Chondrocyte (in vitro differentiated cells): ENCODE measurements around the gene SPSB4. TPM values are rescaled to one million over a fixed set of nuclear protein-coding genes. Genes with fewer than 3 reads are reported as not detected.

ENCODE experiments used
- DNase-seq: peaks from one replicate; pipeline ENCODE4 v3.0.0; 2021; ENCODE audit warnings: mixed read lengths, low spot score
- H3K27ac Mint-ChIP-seq: one replicate; pipeline ENCODE4 v1.8.0; 2021; ENCODE audit warnings: mild to moderate bottlenecking, moderate library complexity, mixed read lengths; ENCODE audit not compliant: unreplicated experiment
- H3K27me3 Mint-ChIP-seq: 2 replicates; pipeline ENCODE4 v1.8.0; 2021; ENCODE audit warnings: low read depth, mixed read lengths
- H3K36me3 Mint-ChIP-seq: 2 replicates; pipeline ENCODE4 v1.8.0; 2021; ENCODE audit warnings: low read depth, mixed read lengths
- H3K4me1 Mint-ChIP-seq: 2 replicates; pipeline ENCODE4 v1.8.0; 2021; ENCODE audit warnings: low read depth, mild to moderate bottlenecking, mixed read lengths
- H3K4me3 Mint-ChIP-seq: one replicate; pipeline ENCODE4 v1.8.0; 2021; ENCODE audit warnings: mild to moderate bottlenecking, moderate library complexity, mixed read lengths; ENCODE audit not compliant: unreplicated experiment
- H3K9me3 Mint-ChIP-seq: 2 replicates; pipeline ENCODE4 v1.8.0; 2021; ENCODE audit warnings: low read depth, mixed read lengths
- CTCF ChIP-seq: fragments of 200-600 bp; sonication (generic); IDR thresholded peaks from 2 replicates; pipeline ENCODE4 v1.5.0; 2021; ENCODE audit warnings: antibody characterized with exemption, mild to moderate bottlenecking, moderate library complexity
- total RNA-seq: library from RNA; stranded (reverse); gene quantifications from 3 replicates; pipeline ENCODE4 v1.2.1, GENCODE V29; 2021

The SPSB4 gene
- total RNA-seq, 1 donor from 2014 or later: 1.9 TPM

- no peak for DNase-seq
- H3K4me3 Mint-ChIP-seq: no peak overlapping the region
- H3K27ac Mint-ChIP-seq: no peak overlapping the region
- peaks cover 4% of the 10 kb centered on the region for H3K9me3 Mint-ChIP-seq
- peaks cover 4% of the 10 kb centered on the region for H3K27me3 Mint-ChIP-seq
- H3K4me1 Mint-ChIP-seq: no peaks in the 10 kb centered on the region
- TF ChIP-seq CTCF: no peak
- H3K36me3 Mint-ChIP-seq: no peaks in the 10 kb centered on the region
Measured at GRCh38 chr3:141059816-141060215, 8.7 kb downstream of the SPSB4 start.

GRCh38 chr3:141060327-141060726 is 9.2 kb downstream of the SPSB4 start:
- Mint-ChIP-seq H3K4me1 (no peaks in the 10 kb centered on the region), H3K27ac (no peak overlapping the region)
- TF ChIP-seq CTCF: no peak

GRCh38 chr3:141063831-141064230 is 12.7 kb downstream of the SPSB4 start:
- DNase-seq: no peak

More at GRCh38 chr3:141060327-141060726, 9.2 kb downstream of the SPSB4 start:
- Mint-ChIP-seq H3K4me3 (no peak overlapping the region), H3K9me3 (peaks cover 4% of the 10 kb centered on the region), H3K27me3 (no peaks in the 10 kb centered on the region), H3K36me3 (no peaks in the 10 kb centered on the region)
- no peak for DNase-seq

GRCh38 chr3:141064255-141064926 is 13.2 kb downstream of the SPSB4 start:
- no peaks in the 10 kb centered on the region for H3K27me3 Mint-ChIP-seq
- TF ChIP-seq CTCF: no peak
- no peaks in the 10 kb centered on the region for H3K4me1 Mint-ChIP-seq
- no peak overlapping the region for H3K4me3 Mint-ChIP-seq
- no peaks in the 10 kb centered on the region for H3K36me3 Mint-ChIP-seq
- no peak for DNase-seq
- H3K27ac Mint-ChIP-seq: no peak overlapping the region
- peaks cover 1% of the 10 kb centered on the region for H3K9me3 Mint-ChIP-seq

More at GRCh38 chr3:141063831-141064230, 12.7 kb downstream of the SPSB4 start:
- H3K36me3 Mint-ChIP-seq: no peaks in the 10 kb centered on the region
- no peak overlapping the region for H3K27ac Mint-ChIP-seq
- no peak overlapping the region for H3K4me3 Mint-ChIP-seq
- peaks cover 4% of the 10 kb centered on the region for H3K9me3 Mint-ChIP-seq
- H3K4me1 Mint-ChIP-seq: no peaks in the 10 kb centered on the region
- TF ChIP-seq CTCF: no peak
- no peaks in the 10 kb centered on the region for H3K27me3 Mint-ChIP-seq

- H3K4me3 Mint-ChIP-seq: no peak overlapping the region
- no peaks in the 10 kb centered on the region for H3K27me3 Mint-ChIP-seq
- DNase-seq: no peak
- H3K4me1 Mint-ChIP-seq: no peaks in the 10 kb centered on the region
- H3K36me3 Mint-ChIP-seq: no peaks in the 10 kb centered on the region
- H3K27ac Mint-ChIP-seq: no peak overlapping the region
- no peak for TF ChIP-seq CTCF
- no peaks in the 10 kb centered on the region for H3K9me3 Mint-ChIP-seq
Measured at GRCh38 chr3:141065258-141065657, 14.1 kb downstream of the SPSB4 start.
